ENCODE results near the gene PRKCB. TPM values are rescaled to one million over a fixed set of nuclear protein-coding genes. Genes with fewer than 3 reads are reported as not detected.

PRKCB gene
- total and polyA plus RNA-seq, 2 of the 8 experiments (the other 6 are each of a cell fraction or from before 2014, with no cell fraction given) = 7.1 to 12.1 TPM

Small RNA genes lying within 50 kb of the gene (microRNA-seq; reads per million reads assigned to microRNA genes)
- 0 reads per million in 2 experiments for gene MIR1273H (ENCODE audit: borderline microRNAs expressed in 2 of 2, borderline number of aligned reads in 2 of 2, borderline replicate concordance in 1 of 2)

Small RNA genes lying within 50 kb of the gene (small RNA-seq; reads per million reads assigned to genes)
- not detected for gene MIR1273H (ENCODE audit: insufficient read depth)

Other genes with a start within 250 kb of the PRKCB start
- 135 and 145 TPM in 2 replicates for gene NDUFAB1, start 239.7 kb upstream of the PRKCB start, total RNA-seq (2021; fragmentation: NEBNext Ultra II Directional; extraction: Animal tissue kit (Norgen Biotek cat#: 25700))
- gene NDUFAB1, start 239.7 kb upstream of the PRKCB start, polyA plus RNA-seq (2011; rRNA removed) = 247 and 294 TPM in 2 replicates
- 28.6 and 33.1 TPM in 2 replicates for gene PALB2, start 194.7 kb upstream of the PRKCB start, total RNA-seq (2021; fragmentation: NEBNext Ultra II Directional; extraction: Animal tissue kit (Norgen Biotek cat#: 25700))
- 9.6 and 12.5 TPM in 2 replicates for gene PALB2, start 194.7 kb upstream of the PRKCB start, polyA plus RNA-seq (2011; rRNA removed)
- 74.0 and 75.6 TPM in 2 replicates for gene DCTN5, start 194.5 kb upstream of the PRKCB start, total RNA-seq (2021; fragmentation: NEBNext Ultra II Directional; extraction: Animal tissue kit (Norgen Biotek cat#: 25700))
- gene DCTN5, start 194.5 kb upstream of the PRKCB start, polyA plus RNA-seq (2011; rRNA removed) = 28.6 and 36.0 TPM in 2 replicates
- gene PLK1, start 157.1 kb upstream of the PRKCB start, total RNA-seq (2021; fragmentation: NEBNext Ultra II Directional; extraction: Animal tissue kit (Norgen Biotek cat#: 25700)) = 135 and 139 TPM in 2 replicates
- gene PLK1, start 157.1 kb upstream of the PRKCB start, polyA plus RNA-seq (2011; rRNA removed) = 127 and 219 TPM in 2 replicates
- gene ERN2, start 122.8 kb upstream of the PRKCB start, total RNA-seq (2021; fragmentation: NEBNext Ultra II Directional; extraction: Animal tissue kit (Norgen Biotek cat#: 25700)) = 1.7 and 2.4 TPM in 2 replicates
- 4.4 and 6.1 TPM in 2 replicates for gene ERN2, start 122.8 kb upstream of the PRKCB start, polyA plus RNA-seq (2011; rRNA removed)
- 1.6 and 1.7 TPM in 2 replicates for gene CHP2, start 81.0 kb upstream of the PRKCB start, total RNA-seq (2021; fragmentation: NEBNext Ultra II Directional; extraction: Animal tissue kit (Norgen Biotek cat#: 25700))
- gene CHP2, start 81.0 kb upstream of the PRKCB start, polyA plus RNA-seq (2011; rRNA removed) = 1.3 and 2.6 TPM in 2 replicates